IPS DF 19.7 (cell line): ENCODE results near the gene SPAAR.
"Not testable (repeated sequence)": the region's sequence is repeated elsewhere in the genome, so short reads cannot be mapped to it uniquely, and the experiment has no call there.

Experiments used
- DNase-seq: peaks from one replicate; pipeline ENCODE4 v3.0.0-alpha.2; 2013; ENCODE audit warnings: low read depth, low spot score

SPAAR gene

GRCh38 chr9:35909274-35909673 lies at the start of gene SPAAR:
Gene SPAAR (plus strand): TSS chr9:35909490. CDS start chr9:35910464, 974 bp downstream.
- no peak for DNase-seq

GRCh38 chr9:35859990-35860339 lies 49.3 kb upstream of the SPAAR start:
- no peak for DNase-seq

- no peak for DNase-seq
Observed at GRCh38 chr9:35861161-35861897, 48.0 kb upstream of the SPAAR start.

- DNase-seq, result no peak
Observed at GRCh38 chr9:35862328-35862727, 47.0 kb upstream of the SPAAR start.

- DNase-seq, result no peak
Observed at GRCh38 chr9:35863583-35863982, 45.7 kb upstream of the SPAAR start.

GRCh38 chr9:35864695-35865255 lies 44.5 kb upstream of the SPAAR start:
- no peak for DNase-seq

- no peak for DNase-seq
Observed at GRCh38 chr9:35867538-35867937, 41.8 kb upstream of the SPAAR start.

- no peak for DNase-seq
Observed at GRCh38 chr9:35868933-35869332, 40.4 kb upstream of the SPAAR start.

GRCh38 chr9:35869621-35870216 lies 39.6 kb upstream of the SPAAR start:
- no peak for DNase-seq

GRCh38 chr9:35870351-35870923 lies 38.9 kb upstream of the SPAAR start, which contains the start of gene OR13J1:
Gene OR13J1 (minus strand): TSS chr9:35870401. CDS start chr9:35870401, 0 bp downstream.
- no peak for DNase-seq

- no peak for DNase-seq
Observed at GRCh38 chr9:35871545-35871944, 37.7 kb upstream of the SPAAR start.

GRCh38 chr9:35872505-35872904 lies 36.8 kb upstream of the SPAAR start:
- DNase-seq, result no peak

- no peak for DNase-seq
Observed at GRCh38 chr9:35882263-35882848, 26.9 kb upstream of the SPAAR start.

- no peak for DNase-seq
Observed at GRCh38 chr9:35882996-35883395, 26.3 kb upstream of the SPAAR start.

GRCh38 chr9:35884908-35885307 lies 24.4 kb upstream of the SPAAR start:
- not testable (repeated sequence) for DNase-seq

GRCh38 chr9:35891646-35892045 lies 17.6 kb upstream of the SPAAR start:
- DNase-seq, result no peak

GRCh38 chr9:35892051-35892450 lies 17.2 kb upstream of the SPAAR start:
- DNase-seq, result no peak

- no peak for DNase-seq
Observed at GRCh38 chr9:35896570-35896969, 12.7 kb upstream of the SPAAR start.

GRCh38 chr9:35897376-35898099 lies 11.8 kb upstream of the SPAAR start:
- DNase-seq, result not testable (repeated sequence)

GRCh38 chr9:35898337-35898736 lies 11.0 kb upstream of the SPAAR start:
- DNase-seq, result no peak

GRCh38 chr9:35899021-35899420 lies 10.3 kb upstream of the SPAAR start:
- no peak for DNase-seq

- no peak for DNase-seq
Observed at GRCh38 chr9:35903049-35903448, 6.2 kb upstream of the SPAAR start.
